ENCODE measurements around the gene MPRIP. TPM values are rescaled to one million over a fixed set of nuclear protein-coding genes. Genes with fewer than 3 reads are reported as not detected.

Gene MPRIP
- total RNA-seq, 4 donors from 2014 or later = 130 to 244 (median 155) TPM

DNA sequence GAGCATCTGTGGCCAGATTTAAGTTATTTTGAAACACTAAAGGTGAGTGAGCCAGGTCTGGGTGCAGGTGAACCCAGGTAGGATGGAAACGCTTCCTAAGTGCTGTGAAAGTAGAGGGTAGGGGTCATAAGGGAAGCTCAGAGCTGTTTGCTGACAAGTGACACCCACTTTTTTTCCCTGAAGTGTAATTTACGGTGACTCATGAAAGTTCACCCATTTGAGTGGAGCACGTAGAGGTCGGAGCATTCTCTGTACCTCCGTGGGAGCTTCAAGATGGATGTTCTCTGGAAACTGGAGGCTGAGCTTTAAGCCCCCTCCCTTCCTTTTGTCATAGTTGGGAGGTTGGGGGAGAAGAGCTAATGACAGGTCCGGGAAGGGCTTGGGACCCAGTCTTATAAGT is 44.3 kb downstream of the MPRIP start:
- H3K9me3 ChIP-seq = no peaks in the 10 kb centered on the region
- no peak overlapping the region for H3K27ac ChIP-seq
- H3K27me3 ChIP-seq = no peaks in the 10 kb centered on the region
- TF ChIP-seq, protein P1, sequence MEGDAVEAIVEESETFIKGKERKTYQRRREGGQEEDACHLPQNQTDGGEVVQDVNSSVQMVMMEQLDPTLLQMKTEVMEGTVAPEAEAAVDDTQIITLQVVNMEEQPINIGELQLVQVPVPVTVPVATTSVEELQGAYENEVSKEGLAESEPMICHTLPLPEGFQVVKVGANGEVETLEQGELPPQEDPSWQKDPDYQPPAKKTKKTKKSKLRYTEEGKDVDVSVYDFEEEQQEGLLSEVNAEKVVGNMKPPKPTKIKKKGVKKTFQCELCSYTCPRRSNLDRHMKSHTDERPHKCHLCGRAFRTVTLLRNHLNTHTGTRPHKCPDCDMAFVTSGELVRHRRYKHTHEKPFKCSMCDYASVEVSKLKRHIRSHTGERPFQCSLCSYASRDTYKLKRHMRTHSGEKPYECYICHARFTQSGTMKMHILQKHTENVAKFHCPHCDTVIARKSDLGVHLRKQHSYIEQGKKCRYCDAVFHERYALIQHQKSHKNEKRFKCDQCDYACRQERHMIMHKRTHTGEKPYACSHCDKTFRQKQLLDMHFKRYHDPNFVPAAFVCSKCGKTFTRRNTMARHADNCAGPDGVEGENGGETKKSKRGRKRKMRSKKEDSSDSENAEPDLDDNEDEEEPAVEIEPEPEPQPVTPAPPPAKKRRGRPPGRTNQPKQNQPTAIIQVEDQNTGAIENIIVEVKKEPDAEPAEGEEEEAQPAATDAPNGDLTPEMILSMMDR (IDR thresholded peaks at IDR 0.05) = no peak
- TF ChIP-seq POLR2A (IDR thresholded peaks at IDR 0.05) = no peak
- peaks cover 0 to 9% of the 10 kb centered on the region in 2 donors for H3K36me3 ChIP-seq
- WGBS, 2 donors = 91 to 96% methylated on average over 6 of the region's 6 CpGs
- intact Hi-C loops (cut with DNase I) = no loop called here
- DNase-seq = no peak
- H3K4me3 ChIP-seq (replicated peaks in 1 of 3) = no peak overlapping the region
- peaks cover 7 to 32% of the 10 kb centered on the region in 2 donors for H3K4me1 ChIP-seq

DNA sequence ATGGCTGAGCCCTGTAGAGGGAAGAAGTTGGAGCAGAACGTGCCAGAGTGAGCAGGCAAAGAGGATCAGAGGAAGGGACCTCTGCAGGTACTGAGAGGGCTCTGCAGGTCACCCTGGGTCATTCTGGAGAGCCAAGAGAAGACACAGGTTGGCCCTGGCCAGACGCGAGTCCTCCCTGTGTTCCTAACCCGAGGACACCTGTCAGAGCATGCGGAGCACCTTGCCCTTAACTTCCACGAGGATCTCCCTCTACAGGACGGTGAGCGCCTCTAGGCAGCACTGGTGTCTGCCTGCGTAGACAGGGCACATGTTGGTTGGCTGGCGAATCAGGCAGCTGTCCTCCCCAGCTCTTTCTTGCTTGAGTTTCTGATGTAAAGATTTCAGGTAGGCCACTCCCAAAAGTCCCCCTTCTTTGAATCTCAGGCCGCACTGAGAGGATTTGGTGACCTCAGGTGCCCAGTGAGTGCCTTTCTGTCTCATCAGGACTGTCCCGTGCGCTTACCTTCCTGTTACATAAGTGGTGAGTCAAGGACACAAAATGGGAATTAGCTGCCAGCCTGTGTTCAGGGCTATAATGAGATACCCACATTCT is 45.3 kb downstream of the MPRIP start:
- Histone ChIP-seq H3K36me3 (peaks cover 0 to 9% of the 10 kb centered on the region in 2 donors), H3K4me3 (replicated peaks in 1 of 3) (no peak overlapping the region), H3K27ac (no peak overlapping the region), H3K4me1 (peaks cover 7 to 29% of the 10 kb centered on the region in 2 donors), H3K9me3 (no peaks in the 10 kb centered on the region), H3K27me3 (no peaks in the 10 kb centered on the region)
- intact Hi-C loops (cut with DNase I) = no loop called here
- no peak for TF ChIP-seq POLR2A (IDR thresholded peaks at IDR 0.05)
- TF ChIP-seq, protein P1 (IDR thresholded peaks at IDR 0.05) = no peak
- peak in 1 of 2 donors; percentile 33 for DNase-seq
- WGBS, 2 donors = 85 to 86% methylated on average over 12 to 13 of the region's 13 CpGs

DNA sequence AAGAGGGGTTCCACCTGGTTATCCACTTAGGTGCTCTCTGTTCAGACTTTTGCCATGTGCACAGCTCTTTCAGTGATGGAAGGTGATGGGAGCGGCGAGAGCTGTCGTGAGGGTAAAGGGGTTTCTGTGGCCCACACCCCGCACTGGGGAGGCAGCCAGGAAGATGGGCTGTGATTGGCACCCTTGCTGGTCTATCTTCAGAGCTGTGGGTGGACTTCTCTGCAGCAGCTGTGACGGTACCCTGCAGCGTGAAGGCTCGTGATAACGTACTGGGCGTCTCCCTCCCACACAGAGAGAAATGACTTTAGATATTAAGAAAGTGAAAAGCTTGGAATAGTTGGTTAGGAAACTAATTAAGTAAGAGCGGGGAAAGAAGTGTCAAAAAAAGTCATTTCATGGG is 45.8 kb downstream of the MPRIP start:
- TF ChIP-seq, protein P1 (IDR thresholded peaks at IDR 0.05) = no peak
- TF ChIP-seq POLR2A (IDR thresholded peaks at IDR 0.05) = no peak
- intact Hi-C loops (cut with DNase I) = no loop called here
- Histone ChIP-seq H3K4me3 (replicated peaks in 1 of 3) (no peak overlapping the region), H3K27me3 (no peaks in the 10 kb centered on the region), H3K36me3 (peaks cover 0 to 9% of the 10 kb centered on the region in 2 donors), H3K4me1 (peaks cover 7 to 34% of the 10 kb centered on the region in 2 donors), H3K9me3 (no peaks in the 10 kb centered on the region), H3K27ac (no peak overlapping the region)
- WGBS, 2 donors = 87 to 90% methylated on average over 10 of the region's 10 CpGs
- no peak for DNase-seq

DNA sequence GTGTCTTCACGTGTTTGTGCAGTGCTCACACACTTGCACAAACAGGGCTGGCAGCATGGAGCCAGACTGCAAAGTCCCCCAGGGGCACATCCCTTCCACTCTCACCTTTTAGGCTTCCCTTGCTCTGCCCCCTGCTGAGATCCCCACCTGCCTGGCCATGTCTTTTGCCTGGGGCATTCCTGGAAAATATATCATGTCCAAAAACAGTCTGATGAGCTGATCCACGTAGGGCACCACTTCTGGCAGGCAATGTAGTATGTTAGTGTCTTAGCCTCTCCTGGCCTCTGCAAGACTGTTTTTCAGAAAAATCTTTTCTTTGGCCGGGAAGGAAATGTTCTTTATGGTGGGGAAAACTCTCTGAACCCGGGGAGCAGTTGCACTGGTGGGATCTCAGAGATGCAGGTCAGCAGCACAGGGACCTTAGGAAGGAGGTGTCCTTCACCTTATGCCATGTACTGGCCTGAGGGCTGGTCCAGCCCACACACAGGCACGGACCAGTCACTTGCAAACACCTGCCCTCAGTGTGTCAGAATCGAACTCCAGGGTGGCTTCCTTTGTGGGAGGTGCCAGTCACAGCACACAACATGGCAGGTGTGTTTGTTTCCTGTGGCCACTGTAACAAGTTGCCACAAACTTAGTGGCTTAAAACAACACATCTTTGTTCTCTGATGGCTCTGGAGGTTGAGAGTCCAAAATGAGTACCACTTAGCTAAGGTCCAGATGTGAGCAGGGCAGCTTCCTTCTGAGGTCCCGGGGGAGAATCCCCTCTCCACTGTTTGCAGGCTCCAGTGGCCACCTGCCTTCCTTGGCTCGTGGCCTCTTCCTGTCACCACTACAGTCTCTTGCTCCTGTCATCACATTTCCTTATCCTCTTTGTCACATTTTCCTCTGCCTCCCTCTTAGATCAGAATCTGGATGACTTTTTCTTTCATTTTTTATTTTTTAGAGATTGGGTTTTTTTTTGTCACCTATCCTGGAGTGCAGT is 46.6 kb downstream of the MPRIP start:
- intact Hi-C loops (cut with DNase I) = no loop called here
- 62 to 63% methylated on average over 6 to 8 of the region's 8 CpGs for WGBS, 2 donors
- no peak overlapping the region for H3K27ac ChIP-seq

More for the DNA sequence above, 46.6 kb downstream of the MPRIP start:
- Histone ChIP-seq H3K27me3 (no peaks in the 10 kb centered on the region), H3K4me3 (replicated peaks in 1 of 3) (no peak overlapping the region), H3K4me1 (peaks cover 8 to 42% of the 10 kb centered on the region in 2 donors), H3K36me3 (peaks cover 0 to 6% of the 10 kb centered on the region in 2 donors), H3K9me3 (no peaks in the 10 kb centered on the region)
- peak in 1 of 2 donors; percentile 1 for DNase-seq
- TF ChIP-seq, protein P1 (IDR thresholded peaks at IDR 0.05) = no peak
- TF ChIP-seq POLR2A (IDR thresholded peaks at IDR 0.05) = no peak
